HG03139 (cell line): Measurements from ENCODE around the gene IP6K1.

Experiments used
- ATAC-seq: cut with Tn5 transposase; IDR thresholded peaks from one replicate; pipeline ENCODE4 v1.9.1; 2021; ENCODE audit not compliant: unreplicated experiment

Gene IP6K1

DNA sequence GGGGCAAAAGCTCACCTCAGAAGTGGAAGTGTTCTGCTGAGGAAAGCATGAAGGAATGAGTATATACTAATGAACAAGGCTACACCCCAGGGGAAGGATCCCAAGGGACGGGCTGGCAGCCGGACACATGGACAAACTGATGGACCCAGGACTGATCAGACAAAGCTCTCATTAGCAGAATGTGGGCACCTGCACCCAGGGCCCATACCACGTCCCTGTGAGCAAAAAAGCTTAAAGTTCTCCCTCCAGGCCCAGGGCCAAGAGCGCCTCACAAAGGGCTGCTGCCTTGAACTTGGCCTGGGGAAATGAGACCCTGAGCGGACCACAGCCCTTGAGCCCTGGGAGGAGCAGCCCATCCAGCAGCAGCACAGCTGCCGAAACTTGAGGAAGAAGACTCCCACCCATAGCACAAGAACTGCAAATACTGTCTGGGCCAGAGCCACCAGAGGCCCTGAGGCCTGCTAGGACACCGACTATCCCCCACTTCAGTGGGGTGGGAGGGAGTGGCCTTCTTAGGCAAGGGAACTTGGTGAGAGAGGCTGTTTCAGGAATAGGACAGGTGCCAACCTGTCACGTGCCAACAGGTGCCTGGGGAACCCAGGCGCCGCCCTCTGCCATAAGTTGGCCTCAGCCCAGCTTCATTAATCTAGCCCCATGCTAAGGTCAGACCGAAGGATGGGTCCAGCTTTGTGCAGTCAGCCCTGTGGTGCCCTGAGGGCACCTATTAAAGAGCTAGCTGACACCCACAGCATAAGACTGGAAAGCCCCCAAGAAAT, 60.2 kb downstream of the IP6K1 start:
- ATAC-seq, result no peak

- no peak for ATAC-seq
Observed at GRCh38 chr3:49724586-49724985, 61.8 kb downstream of the IP6K1 start.

GRCh38 chr3:49723628-49724551, 62.5 kb downstream of the IP6K1 start, which contains the start of gene GMPPB:
Gene GMPPB (minus strand): TSS chr3:49723951. CDS start chr3:49723726, 225 bp downstream.
- ATAC-seq, result peak; percentile 75

DNA sequence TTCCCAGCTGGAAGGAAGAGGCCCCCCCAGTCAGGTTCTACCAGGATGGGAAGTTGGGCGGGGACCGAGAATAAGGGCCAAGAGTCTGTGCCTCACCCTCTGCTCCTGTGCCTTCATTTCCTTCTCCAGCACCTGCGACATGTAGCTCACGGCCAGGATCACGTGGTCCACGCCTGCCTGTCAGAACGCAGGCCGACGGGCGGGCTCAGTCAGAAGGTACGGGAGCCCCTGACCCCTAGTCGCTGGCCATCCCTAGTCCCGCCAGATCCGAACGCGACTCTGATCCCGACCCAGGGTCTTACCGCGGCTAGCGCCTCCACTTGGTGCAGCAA, 63.1 kb downstream of the IP6K1 start:
- ATAC-seq, result no peak

- no peak for ATAC-seq
Observed at GRCh38 chr3:49722896-49723295, 63.4 kb downstream of the IP6K1 start.

DNA sequence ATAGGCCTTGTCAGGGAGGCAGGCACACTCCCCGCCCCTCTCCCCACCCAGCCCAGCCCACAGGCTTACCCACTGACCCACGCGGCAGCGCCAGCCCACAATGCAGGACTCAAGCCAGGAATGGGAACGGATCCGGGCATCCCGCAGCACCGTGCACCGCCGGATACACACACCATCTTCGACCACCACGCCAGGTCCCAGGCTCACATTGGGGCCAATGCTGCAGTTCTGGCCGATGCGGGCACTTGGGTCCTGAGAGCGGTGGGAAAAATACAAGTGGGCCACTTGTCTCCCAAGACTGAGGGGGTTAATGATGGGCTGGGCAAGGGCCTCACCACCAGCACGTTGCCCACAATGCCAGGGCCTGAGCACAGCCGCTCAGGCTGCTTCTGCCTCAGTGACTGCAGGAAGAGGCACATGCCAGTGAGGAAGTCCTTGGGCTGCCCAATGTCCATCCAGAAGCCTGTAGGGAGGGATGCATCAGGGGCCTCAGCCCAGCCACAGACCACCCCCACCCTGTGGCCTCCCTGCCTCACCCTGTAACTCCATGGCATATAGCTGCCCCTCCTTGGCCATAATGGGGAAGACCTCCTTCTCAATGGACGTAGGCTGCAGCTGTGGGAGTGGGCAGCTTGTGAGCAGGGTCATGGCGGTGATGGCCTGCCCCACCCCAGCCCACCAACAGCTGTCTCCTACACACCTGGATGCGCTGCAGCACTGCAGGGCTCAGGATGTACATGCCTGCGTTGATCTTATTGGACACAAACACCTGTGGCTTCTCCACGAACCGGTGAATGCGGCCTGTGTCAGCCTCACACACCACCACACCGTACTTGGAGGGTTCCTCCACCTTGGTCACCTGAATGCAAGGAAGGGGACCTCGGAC, 64.2 kb downstream of the IP6K1 start:
- ATAC-seq, result no peak

DNA sequence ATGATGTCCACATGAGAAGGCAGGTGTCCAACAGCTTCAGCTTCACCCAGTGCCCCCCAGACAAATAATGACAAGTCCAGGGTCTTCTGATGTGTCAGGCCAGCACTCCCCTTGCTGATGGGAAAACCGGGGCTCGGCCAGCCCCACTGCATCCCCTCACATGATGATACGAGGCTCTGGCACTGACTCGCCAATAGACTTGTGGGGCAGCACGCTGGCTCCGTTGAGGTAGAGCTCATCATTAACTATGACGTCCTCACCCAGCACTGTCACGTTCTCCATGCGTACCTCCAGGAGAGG, 64.8 kb downstream of the IP6K1 start:
- ATAC-seq, result no peak

- no peak for ATAC-seq
Observed at GRCh38 chr3:49720855-49721595, 65.3 kb downstream of the IP6K1 start.

DNA sequence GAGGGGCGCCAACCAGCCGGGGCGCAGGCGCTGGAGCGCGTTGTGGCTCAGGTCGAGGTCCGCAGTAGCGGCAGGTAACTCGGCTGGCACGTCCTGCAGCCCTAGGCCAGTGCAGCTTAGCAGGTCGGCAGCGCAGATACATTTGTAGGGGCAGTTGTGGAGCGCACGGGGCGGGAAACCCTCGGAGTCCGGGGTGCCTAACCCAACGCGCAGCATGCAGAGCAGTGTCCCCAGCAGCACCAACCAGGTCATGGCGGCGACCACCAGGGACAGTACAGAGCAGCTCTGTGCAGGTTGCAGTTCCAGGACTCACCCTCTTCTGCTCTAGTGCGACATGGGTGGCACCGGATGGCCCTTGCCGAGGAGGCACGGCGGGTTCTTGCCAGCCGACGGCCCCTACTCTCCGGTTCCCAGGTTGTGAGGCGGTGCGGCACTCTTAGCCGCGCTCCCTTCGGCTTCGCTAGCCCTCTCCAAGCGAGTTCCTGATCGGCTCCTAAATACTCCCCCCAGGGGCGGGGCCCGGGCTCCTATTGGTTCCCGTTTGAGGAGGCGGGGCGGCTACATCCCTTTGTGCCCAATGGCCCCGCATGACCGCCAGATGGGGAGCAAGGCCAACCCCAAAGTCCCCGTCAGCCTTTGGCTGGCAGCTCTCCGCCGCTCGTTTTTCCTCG, 67.0 kb downstream of the IP6K1 start, which contains the start of gene AMIGO3:
Gene AMIGO3, minus strand, starts transcription at position 471 of the 671 bp plus-strand sequence. Its CDS starts 219 bp downstream, at position 252.
- ATAC-seq, result peak; percentile 39

- no peak for ATAC-seq
Observed at GRCh38 chr3:49718858-49719213, 67.5 kb downstream of the IP6K1 start.

- ATAC-seq, result no peak
Observed at GRCh38 chr3:49717959-49718857, 68.1 kb downstream of the IP6K1 start.

DNA sequence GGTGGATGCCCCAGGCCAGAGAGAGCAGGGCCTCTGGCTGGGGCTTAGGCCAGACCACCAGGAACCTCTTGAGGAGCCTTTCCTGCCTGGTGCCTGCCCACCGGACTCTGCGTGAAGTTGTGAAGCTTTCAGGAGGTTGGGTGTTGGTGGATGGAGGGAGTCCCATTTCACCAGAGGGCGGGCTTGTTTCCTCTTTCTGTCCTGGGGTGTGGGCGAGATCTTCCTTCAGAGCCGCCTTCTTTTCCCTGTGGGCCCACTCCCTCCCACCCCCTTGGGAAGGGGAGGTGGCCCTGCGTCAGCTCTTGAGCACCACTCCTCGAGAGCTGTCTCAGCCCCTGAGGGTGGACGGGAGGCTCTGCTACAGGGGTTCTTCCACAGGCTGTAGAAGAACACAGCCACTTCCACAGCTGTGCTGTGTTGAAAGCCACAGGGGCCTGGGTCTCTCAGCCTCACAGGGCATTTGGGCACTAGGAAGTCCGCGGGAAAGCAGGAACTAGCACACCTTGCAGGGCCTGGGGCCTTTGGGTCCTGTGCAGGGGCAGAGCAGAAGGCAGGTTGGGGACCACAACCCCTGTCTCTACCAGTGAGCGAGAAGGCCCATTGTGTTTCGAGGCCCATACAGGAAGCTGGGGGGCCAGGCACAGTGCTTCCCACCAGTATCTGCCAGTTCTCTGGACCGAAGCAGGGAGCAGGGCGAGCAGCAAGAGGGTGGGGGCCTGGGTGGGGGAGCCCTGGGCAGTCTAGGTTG, 69.0 kb downstream of the IP6K1 start:
- no peak for ATAC-seq

DNA sequence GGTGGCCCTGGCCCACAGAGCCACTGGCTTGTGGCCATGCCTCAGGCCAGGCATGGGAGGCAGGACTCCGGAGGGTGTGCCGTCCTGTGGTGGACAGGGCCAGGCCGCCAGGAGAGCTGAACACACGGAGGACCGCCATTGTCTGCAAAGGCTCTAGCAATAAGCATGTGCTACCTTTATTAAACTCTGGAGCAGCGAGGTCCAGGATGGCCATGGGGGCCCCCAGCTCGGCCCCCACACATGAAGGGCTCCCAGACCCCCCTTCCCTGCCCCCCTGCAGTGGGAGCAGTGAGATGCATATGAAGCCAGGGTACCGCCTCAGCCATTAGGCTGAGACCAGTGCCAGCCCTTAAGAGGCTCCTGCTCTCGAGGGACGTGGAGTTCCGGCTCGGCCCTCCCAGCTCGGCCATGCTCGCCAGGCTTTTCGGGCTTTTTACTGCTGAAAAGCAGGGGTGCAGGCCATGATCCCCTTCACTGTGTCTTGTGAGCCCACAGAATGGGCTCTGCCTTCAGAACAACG, 69.6 kb downstream of the IP6K1 start:
- ATAC-seq, result no peak

DNA sequence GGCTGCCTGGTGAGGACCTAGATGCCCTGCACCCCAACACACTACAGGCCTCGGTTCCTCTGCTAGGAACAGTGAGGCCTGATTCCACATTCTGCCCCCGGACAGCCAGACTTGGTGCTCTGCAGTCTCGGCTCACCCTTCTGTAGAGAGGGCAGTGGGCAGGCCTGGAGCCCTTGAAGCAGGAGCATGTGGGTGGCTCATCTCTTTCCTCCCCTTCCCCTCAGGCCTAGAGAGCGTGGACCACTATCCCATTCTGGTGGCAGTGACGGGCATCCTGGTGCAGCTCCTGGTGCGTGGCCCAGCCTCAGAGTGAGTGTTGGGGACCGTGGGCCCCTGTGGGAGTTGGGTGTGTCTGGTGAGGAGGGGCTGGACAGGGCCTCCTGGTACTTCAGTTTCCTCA, 70.2 kb downstream of the IP6K1 start:
- ATAC-seq, result no peak

DNA sequence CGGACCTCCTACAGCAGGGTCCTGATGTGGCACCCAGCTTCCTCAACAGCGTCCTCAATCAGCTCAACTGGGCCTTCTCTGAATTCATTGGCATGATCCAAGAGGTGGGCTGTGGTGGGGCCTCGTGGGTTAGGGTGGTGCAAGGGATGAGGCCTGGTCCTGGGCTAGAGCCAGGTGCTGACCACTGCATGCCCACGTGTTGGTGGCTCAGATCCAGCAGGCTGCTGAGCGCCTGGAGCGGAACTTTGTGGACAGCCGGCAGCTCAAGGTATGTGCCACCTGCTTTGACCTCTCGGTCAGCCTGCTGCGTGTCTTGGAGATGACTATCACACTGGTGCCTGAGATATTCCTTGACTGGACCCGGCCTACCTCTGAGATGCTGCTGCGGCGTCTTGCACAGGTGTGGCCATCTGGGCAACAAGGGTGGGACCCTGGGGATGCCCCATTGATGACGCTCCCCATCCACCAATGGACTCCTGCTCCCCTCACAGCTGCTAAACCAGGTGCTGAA, 70.7 kb downstream of the IP6K1 start:
- no peak for ATAC-seq

- ATAC-seq, result no peak
Observed at GRCh38 chr3:49714728-49715550, 71.4 kb downstream of the IP6K1 start.
